NCI-H128 (cell line): ENCODE results near the gene TMEM53.
"Not testable (repeated sequence)": the region's sequence is repeated elsewhere in the genome, so short reads cannot be mapped to it uniquely, and the experiment has no call there.

Experiments used
- DNase-seq: peaks from one replicate; lab custom pipeline; 2025; ENCODE audit not compliant: unreplicated experiment; lab: John Stamatoyannopoulos, UW

The TMEM53 gene

DNA sequence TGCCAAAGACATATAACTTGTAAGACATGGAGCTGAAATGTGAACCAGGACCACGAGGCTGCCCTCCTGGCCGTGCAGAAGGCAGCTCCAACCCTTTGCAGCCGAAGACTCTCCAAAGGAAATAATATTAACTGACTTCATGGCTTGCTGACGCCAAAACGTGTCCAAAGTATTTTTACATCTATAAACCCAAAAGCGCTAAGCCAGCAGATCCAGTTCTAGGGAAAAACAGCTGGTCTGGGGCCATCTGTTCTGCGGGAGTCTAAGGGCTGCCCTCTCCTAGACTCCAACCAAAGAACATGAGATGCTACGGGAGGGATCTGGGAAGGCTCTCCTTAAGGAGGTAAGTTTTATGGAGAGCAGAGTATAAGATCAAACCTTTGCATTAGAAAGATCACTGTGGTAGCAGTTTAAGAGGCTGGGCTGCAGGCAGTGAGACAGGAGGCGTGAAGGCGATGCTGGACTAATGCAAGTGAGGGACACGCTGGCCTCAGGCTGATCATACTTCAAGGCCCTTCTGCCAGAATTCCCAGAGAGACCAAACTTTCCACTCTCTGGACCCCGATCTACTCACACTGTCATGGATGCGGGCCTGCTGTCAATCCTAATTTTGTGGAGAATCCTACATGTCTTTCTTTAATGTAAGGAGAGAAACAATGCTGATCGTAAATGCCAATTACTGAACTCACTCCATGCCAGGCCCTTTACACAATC is 1.2 kb downstream of the TMEM53 start:
- no peak for DNase-seq

DNA sequence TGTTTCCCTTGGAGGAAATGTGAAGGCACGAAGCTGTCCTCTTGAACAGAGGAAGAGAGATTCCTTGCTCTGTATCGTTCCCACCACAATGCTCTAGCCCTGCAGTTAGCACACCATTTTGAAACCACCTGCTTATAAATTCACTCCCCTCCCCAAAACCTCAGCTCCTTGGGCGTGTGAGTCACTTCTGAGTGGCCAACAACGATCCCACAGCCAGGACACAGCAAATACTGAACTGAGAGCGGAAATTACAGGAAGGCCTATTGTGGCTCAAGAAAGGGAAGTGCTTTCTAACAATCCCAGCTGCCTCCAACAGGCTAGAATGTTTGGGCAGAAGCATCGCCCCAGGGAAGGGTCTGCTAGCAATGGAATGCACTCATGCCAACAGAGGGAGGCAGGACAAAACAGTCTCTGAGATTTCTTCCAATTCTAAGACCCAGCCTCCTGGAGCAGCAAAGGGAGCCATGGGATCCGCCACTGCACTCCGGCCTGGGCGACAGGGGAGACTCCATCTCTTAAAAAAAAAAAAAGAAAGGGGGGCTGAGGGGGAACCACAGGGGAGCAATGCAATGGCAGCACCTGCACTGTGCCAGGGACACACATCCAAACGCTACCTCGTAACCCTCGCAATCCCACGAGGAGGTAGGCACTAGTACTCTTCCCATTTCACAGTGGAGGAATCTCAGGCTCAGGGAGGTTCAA is 1.9 kb downstream of the TMEM53 start:
- DNase-seq: no peak

DNA sequence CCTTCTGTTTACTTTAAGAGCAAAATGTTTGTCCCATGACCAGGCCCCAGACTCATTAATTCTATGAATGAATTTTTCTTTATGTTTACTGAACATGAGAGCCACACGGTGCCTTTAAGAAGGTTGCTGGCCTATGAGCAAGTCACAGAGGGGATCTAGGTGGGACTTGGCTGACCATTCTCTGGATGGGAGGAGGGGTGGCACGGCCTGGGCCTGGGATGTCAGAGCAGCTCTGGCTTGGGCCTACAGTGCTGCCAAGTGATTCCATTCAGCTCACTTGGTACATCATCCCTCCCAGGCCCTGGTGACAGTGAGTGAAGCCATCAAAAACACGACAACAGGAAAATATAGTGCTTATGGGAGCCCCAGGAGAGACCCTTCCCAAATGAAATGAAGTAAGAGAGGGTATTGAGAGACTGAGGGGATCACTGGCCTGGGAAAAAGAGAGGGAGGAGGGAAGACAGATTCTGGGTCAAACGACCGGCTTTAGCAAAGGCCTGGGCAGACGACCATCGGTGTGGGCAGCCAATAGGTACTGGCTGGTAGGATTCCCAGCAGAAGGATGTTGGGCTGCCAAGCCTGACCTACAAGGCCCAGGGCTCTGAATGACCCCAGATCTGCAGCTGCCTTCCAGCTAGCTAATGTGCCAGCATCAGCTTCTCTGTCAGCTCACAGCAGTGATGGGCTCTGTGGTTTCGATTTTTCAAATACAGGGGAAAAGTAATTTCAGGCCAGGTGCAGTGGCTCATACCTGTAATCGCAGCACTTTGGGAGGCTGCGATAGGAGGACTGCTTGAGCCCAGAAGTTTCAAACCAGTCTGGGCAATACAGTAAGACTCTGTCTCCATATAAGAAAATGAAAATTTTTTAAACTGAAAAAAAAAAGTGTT is 3.3 kb downstream of the TMEM53 start:
- no peak for DNase-seq

DNA sequence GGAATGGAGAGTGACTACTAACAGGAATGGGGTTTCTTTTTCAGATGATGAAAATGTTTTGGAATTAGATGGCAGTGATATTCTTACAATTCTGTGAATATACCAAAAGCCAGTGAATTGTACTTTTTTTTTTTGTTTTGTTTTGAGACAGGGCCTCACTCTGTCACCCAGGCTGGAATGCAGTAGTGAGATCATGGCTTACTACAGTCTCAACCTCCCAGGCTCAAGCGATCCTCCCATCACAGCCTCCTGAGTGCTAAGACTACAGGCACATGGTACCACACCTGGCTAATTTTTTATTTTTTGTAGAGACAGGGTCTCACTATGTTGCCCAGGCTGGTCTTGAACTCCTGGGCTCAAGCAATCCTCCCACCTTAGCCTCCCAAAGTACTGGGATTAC is 7.6 kb downstream of the TMEM53 start:
- not testable (repeated sequence) for DNase-seq

DNA sequence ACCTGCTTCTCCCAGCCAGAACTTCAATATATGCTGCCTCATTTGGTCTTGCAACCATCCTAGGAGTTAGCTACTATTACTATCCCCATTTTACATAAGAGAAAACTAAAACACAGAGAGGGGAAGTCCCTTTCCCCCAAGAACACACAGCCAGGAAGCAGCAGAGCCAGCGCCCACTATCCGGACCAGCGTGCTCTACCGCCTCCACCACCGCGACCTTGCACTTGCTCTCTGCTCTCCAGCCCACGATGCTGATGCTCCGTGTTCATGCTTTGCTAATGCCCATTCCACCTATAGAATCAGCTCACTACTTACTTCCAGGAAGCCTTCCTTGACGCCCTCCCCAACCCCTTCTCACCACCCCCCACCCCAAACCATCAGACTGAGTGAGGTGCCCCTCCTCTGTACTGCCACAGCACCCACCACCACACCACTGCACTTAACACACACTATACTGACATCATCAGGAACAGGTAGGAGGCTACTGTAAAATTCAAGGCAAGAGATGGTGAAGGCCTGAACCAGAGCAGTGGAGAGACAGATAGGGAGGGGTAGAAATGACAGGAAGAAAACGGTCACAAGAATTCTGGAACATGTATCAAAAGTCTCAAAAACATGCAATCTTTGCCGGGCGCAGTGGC is 9.4 kb downstream of the TMEM53 start:
- no peak for DNase-seq

DNA sequence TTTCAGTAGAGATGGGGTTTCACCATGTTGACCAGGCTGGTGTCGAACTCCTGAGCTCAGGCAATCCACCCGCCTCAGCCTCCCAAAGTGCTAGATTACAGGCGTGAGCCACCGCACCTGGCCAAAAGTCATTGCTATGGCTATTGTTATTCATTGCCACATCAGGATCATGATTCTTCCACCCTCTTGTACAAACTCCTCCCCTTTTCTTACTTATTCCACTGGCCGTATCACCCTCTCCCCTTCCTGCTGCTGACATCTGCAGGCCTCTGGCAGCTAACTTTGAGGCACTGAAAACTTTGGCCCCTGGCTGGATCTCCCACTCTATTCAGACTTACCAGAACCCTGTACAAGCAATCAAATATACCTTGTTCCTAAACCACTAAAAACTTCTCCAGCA is 10.9 kb downstream of the TMEM53 start:
- no peak for DNase-seq

DNA sequence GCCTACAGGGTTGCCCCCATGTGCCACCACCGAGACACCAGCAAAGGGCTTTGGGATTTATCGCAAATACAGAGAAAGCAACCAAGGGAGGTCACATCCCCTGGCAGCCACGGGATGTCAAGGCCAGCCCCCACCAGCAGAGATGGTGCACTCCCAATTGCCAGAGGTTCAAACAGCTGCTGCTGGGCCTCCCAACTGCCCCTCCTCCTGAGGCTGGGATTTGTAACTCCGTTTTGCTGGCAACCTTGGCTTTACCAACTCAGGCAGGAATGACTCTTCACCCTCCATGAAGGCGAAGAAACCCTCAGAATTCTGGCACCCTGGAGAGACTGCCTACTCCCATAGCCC is 11.6 kb downstream of the TMEM53 start:
- no peak for DNase-seq

DNA sequence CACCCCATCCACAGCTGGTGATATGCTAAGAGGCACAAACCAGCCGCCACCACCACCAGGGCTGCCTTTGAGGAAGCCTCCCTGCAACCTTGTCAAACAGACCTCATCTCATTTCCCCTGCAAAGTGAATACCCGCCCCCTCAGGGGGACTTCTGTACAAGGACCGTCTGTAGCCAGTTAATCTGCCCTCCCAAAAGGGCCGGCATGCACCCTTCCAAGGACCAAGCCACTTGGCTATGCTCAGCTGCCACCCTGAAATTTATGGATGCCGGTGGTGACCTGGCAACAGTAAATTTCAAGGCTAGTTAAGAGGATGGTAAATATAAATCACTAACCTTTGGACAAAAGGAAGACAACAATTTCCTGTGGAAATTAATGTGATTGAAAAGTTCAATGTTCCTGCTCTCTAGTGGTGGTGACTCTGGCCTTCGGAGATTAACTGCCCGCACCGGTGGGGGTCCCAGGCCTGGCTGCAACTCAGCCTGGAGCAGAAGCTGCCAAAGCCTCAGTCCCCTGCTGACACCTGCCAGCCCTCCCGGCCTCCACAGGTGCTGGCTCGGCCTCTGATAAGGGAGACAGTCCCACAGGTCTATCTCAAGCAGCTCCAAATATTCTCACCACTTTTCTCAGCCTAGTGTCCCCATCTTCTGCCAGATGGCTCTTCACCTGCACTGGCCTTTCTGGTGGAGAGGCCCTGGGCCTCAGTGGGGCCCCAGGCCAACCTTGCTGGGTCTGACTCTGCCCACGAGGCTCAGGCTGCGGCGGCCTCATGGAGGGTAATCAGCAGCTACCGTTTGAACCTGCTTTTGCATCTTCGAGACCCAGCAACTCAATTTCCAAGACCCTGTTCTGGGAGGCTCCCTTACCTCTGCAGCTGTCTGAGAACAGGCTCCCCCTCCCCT is 12.2 kb downstream of the TMEM53 start:
- DNase-seq: no peak

DNA sequence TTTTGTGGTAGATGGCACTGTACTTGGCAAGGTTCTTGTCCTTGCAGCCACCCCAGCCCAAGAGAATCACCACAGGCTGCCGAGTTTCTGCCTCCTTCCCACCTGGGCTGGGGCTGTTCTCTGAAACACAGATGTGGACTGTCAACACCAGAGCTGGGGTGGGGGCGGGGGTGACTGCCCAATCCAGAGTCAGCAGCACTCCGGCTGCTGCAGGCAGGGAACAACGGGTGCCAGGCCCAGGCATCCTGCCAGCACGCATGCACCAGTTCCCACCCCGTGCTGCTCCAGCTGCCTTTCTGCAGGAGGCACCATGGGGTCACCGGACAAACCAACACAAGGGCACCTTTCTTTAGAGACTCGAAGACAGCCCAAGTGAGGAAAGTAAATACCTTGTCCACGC is 14.1 kb downstream of the TMEM53 start:
- DNase-seq: no peak

DNA sequence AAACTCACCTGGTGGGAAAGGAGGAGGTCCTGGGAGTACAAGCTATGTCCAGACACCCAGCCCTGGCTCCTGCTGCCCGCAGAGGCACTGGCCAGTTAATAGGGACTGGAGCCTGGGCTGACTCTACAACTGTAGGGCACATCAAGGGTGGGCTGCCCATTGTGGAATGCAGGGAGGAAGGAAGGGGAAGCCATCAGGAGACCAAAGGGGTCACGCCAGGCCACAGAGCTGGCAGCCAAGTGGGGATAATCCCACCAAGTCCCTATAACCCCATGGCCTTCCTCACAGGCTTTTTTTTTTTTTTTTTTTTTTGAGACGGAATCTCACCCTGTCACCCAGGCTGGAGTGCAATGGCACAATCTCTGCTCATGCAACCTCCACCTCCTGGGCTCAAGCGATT is 14.7 kb downstream of the TMEM53 start:
- no peak for DNase-seq

DNA sequence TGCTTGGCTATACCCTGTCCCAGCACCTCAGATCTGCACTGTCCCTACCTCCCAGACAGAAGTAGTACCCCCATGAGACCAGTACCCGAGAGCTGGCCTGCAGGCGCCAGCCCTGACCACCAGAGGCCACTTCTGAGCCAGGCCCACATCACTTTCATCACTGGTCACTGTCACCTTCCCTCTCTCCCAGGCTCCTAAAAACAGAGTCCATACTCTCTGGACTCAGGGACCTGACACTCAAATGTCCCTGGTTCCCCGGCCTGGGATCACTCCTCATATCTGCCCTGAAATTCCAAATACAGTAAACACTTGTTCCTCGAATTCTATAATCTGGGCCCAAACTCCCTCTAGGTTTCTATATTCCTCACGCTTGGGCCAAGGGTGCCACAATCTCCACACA is 18.7 kb downstream of the TMEM53 start:
- no peak for DNase-seq

DNA sequence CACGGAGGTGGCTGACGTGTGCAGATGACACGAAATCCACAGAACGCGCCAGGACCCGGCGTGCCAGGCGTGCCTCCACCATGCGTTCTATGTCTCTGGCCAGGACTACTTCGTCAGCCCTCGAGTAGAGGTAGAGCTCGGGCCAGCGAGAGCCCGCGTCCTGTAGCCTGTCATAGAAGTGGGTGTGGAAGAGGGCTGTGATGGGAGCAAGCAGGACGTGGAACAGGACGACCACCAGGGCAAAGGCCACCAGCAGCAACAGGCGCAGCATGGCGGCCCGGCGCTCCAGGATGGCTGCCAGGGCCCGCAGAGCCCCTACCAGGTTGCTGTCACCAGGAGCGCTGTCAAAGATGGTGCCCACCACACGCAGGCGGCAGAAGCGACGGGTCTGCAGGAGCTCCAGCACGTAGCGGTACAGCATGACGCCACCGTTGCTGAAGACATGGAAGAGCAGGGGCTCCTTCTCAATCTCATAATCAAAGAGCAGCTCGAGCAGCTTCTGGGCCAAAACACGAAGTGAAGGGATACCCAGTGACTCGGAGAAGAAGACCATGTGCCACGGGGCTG is 19.6 kb downstream of the TMEM53 start:
- no peak for DNase-seq

DNA sequence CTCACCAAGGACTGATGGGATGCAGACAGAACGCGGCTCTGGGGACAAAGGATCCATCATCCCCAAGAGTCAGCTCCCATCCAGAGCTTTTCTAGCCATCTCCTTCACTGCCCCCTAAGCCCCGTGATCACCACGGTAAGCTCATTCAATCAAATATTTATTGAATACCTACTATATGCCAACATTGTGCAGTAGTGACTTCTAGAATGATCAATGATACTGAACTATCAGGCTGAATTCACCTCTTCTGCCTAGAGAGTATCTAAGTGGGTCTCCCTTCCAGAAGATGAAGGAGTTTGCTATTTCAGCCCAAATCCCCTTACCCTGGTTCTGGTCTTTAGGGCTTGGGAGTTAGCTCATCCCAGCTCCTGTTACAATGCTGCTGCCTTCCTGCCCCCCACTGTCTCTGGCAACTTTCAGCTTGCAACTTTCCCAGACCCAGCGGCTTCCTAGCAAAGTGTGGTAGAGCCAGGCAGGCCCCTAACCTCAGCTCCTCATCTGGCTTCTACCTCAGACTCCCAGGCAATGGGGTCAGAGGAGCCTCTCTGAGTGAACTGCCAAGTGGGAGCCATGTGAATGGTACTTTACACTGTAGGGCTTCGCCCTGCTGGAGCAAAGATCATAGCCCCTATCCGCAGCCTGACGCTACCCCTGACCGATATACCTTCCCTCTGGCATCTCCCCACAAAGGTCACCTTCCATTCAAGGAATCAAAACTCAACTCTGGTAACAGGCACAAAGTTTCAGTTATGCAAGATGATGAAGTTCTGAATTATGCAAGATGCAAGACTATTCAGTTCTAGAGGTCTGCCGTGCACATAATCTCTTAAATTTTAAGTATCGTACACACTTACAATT is 20.9 kb downstream of the TMEM53 start:
- no peak for DNase-seq

DNA sequence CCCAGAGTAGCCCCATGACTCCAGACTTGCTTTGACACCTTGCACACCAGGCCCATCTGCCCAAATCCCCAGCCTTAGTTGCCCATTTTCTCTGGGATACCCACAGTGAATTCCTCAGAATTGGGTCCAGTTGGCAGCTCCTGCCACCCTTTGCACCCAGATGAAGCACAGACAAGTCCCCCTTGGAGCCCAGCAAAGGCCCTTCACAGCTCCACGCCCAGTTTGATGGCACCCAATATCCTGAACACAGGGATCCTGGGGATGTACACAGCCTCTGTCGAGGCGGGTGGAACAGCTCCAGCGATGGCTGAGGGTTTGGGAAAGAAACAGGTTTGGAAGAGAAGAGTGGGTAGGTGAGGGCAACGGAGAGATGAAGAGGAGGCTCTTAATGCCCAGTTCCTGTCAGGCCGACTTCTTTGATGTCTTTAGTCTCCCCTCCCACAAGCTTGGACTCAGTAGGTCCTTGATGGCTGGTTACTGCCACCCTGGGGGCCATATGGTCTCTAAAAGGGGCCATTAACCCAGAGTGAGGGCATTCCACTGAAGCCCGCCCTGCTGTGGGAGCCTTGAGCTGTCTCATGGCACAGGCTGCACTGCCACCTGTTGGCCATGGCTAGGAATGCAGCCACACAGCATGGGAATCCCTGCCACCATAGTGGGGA is 21.7 kb downstream of the TMEM53 start:
- peak; percentile 67 for DNase-seq

DNA sequence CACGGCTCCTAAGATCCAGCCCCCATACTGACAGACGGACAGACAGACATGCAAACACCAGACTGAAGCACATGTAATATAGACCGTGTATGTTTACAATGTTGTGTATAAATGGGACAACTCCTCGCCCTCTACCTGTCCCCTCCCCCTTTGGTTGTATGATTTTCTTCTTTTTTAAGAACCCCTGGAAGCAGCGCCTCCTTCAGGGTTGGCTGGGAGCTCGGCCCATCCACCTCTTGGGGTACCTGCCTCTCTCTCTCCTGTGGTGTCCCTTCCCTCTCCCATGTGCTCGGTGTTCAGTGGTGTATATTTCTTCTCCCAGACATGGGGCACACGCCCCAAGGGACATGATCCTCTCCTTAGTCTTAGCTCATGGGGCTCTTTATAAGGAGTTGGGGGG is 23.2 kb downstream of the TMEM53 start:
- no peak for DNase-seq

DNA sequence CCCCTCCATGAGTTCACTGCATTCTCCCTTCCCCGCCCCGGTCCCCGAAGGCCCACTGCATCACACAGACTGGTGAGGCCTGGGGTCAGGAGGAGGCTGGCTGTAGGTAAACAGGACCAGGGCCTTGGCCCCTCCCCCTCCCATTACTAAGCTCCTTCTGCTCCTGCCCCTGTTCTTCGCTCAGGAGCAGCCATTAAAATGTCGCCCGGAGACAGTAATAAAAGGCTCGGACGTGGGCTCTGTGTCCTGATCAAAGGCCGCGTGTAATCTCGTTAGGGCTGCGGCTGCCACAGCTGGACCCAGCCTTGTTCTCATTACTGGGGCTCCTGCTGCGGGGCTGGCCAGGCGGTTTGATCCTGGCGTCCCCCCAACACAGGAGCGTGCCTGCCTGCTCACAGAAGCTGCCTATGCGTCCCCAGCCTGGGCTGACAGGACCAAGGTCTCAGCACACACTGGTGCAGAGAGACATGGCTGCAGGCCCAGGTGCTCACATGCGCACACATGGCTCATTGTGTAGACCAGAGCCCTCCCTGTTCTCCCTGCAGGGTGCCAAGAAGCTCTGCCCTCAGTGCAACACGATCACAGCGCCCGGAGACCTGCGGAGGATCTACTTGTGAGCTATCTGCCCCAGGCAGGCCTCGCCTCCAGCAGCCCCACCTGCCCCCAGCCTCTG is 24.0 kb downstream of the TMEM53 start:
- DNase-seq: no peak

DNA sequence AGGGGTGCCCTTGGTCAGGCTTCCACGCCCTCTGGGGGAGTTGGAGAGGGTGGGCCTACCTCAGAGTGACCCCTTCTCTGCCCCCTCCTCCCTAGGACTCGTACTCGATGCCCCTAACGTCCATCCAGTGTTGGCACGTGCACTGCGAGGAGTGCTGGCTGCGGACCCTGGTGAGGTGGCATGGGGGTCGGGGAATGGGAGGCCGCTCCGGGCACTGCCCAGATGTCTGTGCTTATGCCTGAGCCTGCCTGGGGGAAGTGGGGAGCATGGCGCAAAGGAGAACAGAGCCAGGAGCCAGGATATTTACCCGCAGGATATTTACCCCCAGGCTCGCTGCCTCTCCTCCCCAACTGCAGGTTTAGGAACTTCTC is 24.5 kb downstream of the TMEM53 start:
- DNase-seq: no peak
